ENCODE data around the gene RCC2.

DNA sequence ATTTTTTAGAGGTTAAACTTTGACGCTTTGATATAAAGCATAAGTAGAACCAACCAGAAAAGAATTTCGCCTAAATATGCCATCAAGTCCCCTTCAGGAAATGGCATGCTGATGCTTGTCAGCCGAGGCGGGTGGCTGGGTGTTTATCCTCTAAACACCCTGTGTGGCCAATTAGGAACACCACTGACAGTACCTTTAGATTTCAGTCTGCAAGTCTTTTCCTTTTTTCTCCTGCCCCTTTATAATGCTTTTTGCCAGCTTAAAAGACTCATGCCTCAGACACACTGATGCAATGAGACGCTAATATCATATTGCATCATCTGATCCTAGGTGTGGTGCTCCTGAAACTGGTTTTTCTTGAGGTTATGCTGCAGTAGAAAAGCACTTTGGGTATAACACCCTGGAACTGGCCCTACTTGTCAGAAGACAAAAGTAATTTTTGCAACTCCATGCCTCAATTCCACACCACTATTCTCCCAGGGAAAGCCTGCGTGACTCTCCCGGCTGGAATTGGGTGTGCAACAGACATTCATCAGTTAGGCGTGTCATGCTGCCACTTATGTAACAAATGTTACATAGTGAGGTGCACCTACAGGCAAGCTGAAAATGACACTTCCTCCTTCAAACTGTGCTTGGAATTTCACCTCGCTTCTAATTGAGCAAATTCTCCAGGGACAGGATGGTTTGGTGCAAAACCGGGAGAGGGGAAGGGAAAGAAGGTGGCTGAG is 2.0 kb upstream of the RCC2 start:
- TF ChIP-seq, protein P1, sequence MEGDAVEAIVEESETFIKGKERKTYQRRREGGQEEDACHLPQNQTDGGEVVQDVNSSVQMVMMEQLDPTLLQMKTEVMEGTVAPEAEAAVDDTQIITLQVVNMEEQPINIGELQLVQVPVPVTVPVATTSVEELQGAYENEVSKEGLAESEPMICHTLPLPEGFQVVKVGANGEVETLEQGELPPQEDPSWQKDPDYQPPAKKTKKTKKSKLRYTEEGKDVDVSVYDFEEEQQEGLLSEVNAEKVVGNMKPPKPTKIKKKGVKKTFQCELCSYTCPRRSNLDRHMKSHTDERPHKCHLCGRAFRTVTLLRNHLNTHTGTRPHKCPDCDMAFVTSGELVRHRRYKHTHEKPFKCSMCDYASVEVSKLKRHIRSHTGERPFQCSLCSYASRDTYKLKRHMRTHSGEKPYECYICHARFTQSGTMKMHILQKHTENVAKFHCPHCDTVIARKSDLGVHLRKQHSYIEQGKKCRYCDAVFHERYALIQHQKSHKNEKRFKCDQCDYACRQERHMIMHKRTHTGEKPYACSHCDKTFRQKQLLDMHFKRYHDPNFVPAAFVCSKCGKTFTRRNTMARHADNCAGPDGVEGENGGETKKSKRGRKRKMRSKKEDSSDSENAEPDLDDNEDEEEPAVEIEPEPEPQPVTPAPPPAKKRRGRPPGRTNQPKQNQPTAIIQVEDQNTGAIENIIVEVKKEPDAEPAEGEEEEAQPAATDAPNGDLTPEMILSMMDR (IDR thresholded peaks at IDR 0.05; ENCODE audit: low read depth, low read length) = no peak
- TF ChIP-seq POLR2A (IDR thresholded peaks at IDR 0.05; ENCODE audit: extremely low read depth, insufficient read length) = no peak
- TF ChIP-seq, protein P2, sequence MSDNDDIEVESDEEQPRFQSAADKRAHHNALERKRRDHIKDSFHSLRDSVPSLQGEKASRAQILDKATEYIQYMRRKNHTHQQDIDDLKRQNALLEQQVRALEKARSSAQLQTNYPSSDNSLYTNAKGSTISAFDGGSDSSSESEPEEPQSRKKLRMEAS (IDR thresholded peaks at IDR 0.05; ENCODE audit: low read depth, low read length) = peak; percentile 4; the same call in 1 of the 2 replicates
- TF ChIP-seq MYC (IDR thresholded peaks at IDR 0.05; ENCODE audit: low read depth, low read length) = 0 out of 2 replicates have a peak, but pooled peaks have one; percentile 48

Measured in NB4 (cell line).